Activated CD4-positive, alpha-beta memory T cell treated with anti-CD3 and anti-CD28 coated beads for 36 hours (primary cell): ENCODE data around the gene DCXR. TPM values are rescaled to one million over a fixed set of nuclear protein-coding genes. Genes with fewer than 3 reads are reported as not detected.

ENCODE experiments used
- CTCF ChIA-PET: fragments of 350-600 bp; sonication (Branson Sonifier 250); formaldehyde crosslinking; loops from one replicate; lab custom pipeline; 2021; ENCODE audit warnings: antibody characterized with exemption, inconsistent platforms; lab: Charles Lee
- POLR2A ChIA-PET: fragments of 350-600 bp; sonication (Branson Sonifier 250); formaldehyde crosslinking; loops from one replicate; lab custom pipeline; 2021; ENCODE audit warnings: antibody characterized with exemption; lab: Charles Lee
- DNase-seq: peaks from one replicate; pipeline ENCODE4 v3.0.0-alpha.2; 2020
- H3K27ac Mint-ChIP-seq: one replicate; pipeline ENCODE4 v1.8.0; 2021; ENCODE audit warnings: mixed read lengths
- H3K27me3 Mint-ChIP-seq: one replicate; pipeline ENCODE4 v1.8.0; 2021; ENCODE audit warnings: mixed read lengths
- H3K36me3 Mint-ChIP-seq: one replicate; pipeline ENCODE4 v1.8.0; 2021; ENCODE audit warnings: mixed read lengths
- H3K4me1 Mint-ChIP-seq: one replicate; pipeline ENCODE4 v1.8.0; 2021; ENCODE audit warnings: low read depth, mixed read lengths
- H3K4me3 Mint-ChIP-seq: one replicate; pipeline ENCODE4 v1.8.0; 2021; ENCODE audit warnings: mild to moderate bottlenecking, mixed read lengths
- H3K9me3 Mint-ChIP-seq: one replicate; pipeline ENCODE4 v1.8.0; 2021; ENCODE audit warnings: mixed read lengths
- intact Hi-C: fragments of 100-400 bp; cut with micrococcal nuclease; formaldehyde crosslinking; loops from one replicate; pipeline ENCODE4 v1.15.1; 2023
- total RNA-seq, 2 experiments: library from RNA; stranded (reverse); gene quantifications; one replicate each; pipeline ENCODE4 v1.2.3, GENCODE V29; 2021

DCXR gene
- total RNA-seq: 100 to 1,000 TPM; 105 to 115 TPM

DNA sequence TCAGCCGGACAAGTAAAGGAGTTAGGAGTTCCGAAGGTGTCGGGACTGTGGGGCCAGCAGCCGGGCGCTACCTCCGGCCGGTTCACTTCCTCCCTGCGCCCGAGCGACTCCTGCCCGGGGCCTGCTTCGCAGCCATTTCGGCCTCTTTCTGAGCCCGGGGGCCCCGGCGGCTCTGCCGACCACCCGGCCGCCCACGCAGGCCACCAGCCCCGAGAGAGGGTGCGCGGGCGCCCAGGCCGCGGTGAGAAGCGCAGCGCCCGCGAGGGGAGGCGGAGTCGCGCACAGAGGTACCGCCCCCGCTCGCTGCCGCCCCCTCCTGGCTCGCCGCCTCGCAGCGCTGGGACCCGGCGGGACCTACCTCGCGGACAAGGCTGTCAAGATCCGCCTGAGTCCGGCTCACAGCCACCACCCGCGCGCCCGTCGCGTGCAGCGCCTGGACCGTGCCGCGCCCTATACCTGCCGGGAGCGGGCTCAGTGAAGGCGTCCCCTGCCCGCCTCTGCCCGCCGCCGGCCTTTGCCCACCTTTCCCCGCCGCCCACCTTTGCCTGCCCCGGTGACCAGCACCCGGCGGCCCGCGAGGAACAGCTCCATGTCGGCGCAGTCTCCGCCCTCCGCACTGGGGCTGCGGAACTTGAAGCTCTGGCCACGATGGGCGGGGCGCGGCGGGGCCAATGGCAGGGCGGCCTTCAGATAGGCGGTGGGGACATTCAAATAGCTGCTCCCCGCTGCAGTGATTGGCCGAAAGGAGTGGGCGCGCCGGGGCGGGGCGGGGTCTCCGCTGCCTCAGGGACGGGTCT is at the start of gene DCXR:
TSS of gene DCXR (minus strand) at position 606 of the 797 bp plus-strand sequence. CDS start at position 591, 15 bp downstream.
- peaks cover 6% of the 10 kb centered on the region for H3K36me3 Mint-ChIP-seq
- peaks cover 19% of the 10 kb centered on the region for H3K4me1 Mint-ChIP-seq
- intact Hi-C loops: loop anchor here (2.0 to 10.0 kb wide), 2 partner anchors 14 to 378 kb away; partner anchors contain the start of genes CENPX, HEXD, LRRC45 and OGFOD3
- no peaks in the 10 kb centered on the region for H3K9me3 Mint-ChIP-seq
- POLR2A ChIA-PET: interaction anchor here (0.7 to 1.1 kb wide), 9 partner anchors 13 to 100 kb away, joined by 3 to 9 read pairs (median 4); partner anchors contain the start of genes CENPX, DUS1L, GPS1 and LRRC45
- no peaks in the 10 kb centered on the region for H3K27me3 Mint-ChIP-seq
- H3K4me3 Mint-ChIP-seq: peak within 1 kb of the TSS; percentile 83
- DNase-seq: peak; percentile 97
- H3K27ac Mint-ChIP-seq: peak within 1 kb of the TSS; percentile 88
- CTCF ChIA-PET: interaction anchor here (0.6 to 2.8 kb wide), 23 partner anchors 8 to 199 kb away, joined by 3 to 21 read pairs (median 4); partner anchors contain the start of genes CENPX, LRRC45 and MAFG

DNA sequence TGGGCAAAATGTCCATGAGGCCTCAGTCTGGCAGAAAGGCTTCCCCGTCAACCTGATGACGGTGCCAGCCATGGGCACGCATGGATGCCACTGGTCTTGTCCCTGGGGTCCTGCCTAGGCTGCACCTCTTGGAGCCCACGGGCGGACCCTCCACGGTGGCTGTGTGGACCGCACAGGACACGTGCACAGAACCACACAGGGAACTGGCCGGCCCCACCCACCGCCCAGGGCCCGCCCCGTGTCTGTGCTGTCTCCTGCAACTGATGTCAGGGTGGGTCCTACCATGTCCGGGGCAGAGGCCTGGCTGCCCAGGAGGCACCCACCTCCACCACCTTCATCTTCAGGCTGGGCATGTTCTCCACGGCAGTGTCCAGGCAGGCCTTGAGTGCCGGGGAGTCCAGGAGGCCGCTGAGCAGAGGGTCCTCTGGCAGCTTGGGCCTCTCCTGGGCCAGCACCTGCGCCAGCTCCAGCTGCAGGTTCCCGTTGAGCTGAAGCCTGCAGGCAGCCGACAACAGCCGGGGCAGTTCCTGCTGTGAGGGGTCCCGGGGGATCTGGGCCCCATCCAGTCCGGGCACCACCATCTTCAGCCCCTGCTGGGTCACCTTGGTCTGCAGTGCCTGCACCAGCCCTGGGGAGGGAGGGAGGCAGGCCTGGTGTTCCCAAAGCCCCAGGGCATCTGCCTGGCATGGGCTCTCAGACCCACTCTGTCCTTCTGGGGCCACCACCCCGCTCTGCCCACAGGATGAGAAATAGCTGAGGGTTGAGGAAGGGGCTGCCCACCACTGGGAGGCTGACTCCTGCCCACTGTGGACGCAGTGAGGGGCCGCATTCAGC is 48.7 kb upstream of the DCXR start:
- no peak overlapping the region for H3K4me3 Mint-ChIP-seq
- no peaks in the 10 kb centered on the region for H3K9me3 Mint-ChIP-seq
- H3K27ac Mint-ChIP-seq: no peak overlapping the region
- ChIA-PET POLR2A (no interaction called here), CTCF (no interaction called here)
- intact Hi-C loops: no loop called here
- no peaks in the 10 kb centered on the region for H3K27me3 Mint-ChIP-seq
- H3K4me1 Mint-ChIP-seq: no peaks in the 10 kb centered on the region
- H3K36me3 Mint-ChIP-seq: peaks cover 18% of the 10 kb centered on the region
- DNase-seq: no peak

DNA sequence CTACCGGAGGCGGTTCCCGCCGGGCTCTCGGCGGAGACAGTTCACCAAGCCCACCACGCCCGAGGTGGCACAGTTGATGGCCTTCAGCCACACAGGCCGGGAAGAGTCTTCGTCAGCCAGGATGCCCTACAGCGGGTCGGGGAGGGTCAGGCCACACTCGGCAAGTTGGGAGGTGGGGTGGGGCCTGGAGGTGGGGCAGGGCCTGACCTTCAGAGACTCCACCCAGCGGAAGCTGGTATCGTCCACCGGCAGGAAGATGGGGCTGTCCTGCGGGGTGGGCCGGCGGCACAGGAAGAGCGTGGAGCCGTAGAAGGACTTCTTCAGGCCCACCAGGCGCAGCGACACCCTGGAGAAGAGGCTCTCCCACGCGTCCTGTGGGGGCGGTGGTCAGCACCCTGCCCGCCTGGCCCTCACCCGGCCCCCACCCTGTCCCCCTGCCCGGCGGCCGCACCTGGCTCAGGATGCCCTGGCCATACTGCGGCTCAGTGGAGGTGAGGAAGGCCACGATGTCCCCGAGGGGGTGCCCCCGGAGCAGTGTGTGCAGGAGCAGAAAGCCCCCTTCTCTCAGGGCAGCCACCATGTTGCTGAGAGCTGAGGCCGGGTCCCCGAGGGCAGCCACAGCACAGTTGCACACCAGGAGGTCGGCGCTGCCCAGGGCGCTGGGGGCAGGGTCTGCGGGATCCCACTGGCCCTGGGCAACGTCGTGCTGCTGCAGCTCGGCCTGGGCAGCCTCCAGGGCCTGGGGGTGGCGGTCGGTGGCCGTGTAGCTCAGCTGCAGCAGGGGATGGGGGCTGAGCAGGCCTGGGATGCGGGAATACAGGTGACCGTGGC is 47.7 kb upstream of the DCXR start:
- no peak for DNase-seq
- Mint-ChIP-seq H3K36me3 (peaks cover 18% of the 10 kb centered on the region), H3K4me3 (no peak overlapping the region), H3K9me3 (no peaks in the 10 kb centered on the region), H3K4me1 (no peaks in the 10 kb centered on the region), H3K27me3 (no peaks in the 10 kb centered on the region), H3K27ac (no peak overlapping the region)
- ChIA-PET CTCF (no interaction called here), POLR2A (interaction anchor here (0.5 to 0.8 kb wide), 3 partner anchors 20 to 371 kb away, joined by 3 to 6 read pairs (median 3); partner anchors contain the start of gene DUS1L)
- intact Hi-C loops: no loop called here

DNA sequence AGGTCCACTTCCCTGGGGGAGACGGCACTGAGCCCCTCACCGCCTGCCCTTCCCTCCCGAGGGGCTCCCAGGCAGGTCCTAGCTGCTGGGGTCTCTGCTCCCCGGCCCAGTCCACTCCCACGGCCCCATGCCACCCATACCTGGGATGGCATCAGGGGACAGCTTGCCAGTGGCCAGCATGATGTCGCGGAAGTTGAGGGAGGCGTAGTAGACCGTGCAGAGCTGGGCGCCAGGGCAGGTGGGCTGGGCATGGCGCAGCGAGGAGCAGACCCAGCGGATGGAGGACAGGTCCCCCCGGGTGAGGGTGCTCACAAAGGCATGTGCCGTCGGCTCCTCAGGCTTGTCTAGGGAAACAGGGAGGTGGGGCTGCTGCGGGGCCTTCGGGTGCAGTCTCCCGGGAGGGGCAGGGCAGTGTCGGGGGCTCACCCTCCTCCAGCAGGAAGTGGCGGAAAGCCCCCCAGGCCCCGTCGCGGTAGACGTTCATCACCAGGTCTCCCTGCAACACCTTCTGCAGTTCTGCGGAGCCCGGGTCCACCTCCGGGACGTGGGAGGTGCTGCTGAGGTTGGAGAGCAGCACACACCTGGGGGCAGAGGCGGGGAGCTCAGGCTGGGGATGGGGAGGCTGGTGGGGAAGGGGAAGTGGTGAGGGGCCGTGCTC is 47.0 kb upstream of the DCXR start:
- Mint-ChIP-seq H3K4me1 (no peaks in the 10 kb centered on the region), H3K27ac (no peak overlapping the region), H3K36me3 (peaks cover 22% of the 10 kb centered on the region), H3K27me3 (no peaks in the 10 kb centered on the region), H3K9me3 (no peaks in the 10 kb centered on the region), H3K4me3 (no peak overlapping the region)
- POLR2A ChIA-PET: interaction anchor here (0.6 to 0.8 kb wide), 2 partner anchors 20 to 100 kb away, joined by 3 read pairs; partner anchors contain the start of gene DUS1L
- CTCF ChIA-PET: no interaction called here
- intact Hi-C loops: no loop called here
- no peak for DNase-seq

DNA sequence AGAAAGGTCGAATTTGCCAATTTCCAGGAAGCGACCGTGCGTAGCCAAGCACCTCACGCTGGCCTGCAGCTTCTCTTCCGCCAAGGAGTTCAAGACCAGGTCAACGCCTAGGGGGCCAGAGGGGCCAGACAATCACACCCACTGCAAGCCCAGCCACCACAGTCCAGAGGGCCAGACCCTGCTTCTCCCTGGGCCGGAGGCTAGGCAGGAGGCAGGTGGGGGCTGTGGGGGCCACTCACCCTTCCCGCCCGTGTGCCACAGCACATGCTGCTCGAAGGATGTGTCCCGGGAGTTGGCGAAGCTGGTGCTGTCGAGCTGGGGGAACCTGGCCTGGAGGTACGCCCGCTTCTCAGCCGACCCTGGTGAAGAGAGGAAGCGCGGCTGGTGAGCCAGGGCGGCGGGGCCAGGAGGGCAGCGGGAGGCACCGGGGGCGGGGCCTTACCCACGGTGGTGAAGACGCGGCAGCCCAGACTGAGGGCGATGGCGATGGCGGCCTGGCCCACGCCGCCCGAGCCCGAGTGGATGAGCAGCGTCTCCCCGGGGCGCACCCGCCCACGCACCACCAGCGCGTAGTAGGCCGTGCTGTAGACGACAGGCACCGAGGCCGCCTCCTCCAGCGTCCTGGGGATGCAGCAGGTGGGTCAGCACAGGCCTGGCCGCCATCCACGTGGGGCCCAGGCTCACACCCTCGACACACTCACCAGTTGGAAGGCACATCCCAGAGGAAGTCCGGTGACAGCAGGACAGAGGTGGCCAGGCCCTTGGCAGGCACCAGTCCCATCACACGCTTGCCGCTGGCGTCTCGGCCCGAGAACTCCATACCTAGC is 46.2 kb upstream of the DCXR start:
- Mint-ChIP-seq H3K4me3 (no peak overlapping the region), H3K27me3 (no peaks in the 10 kb centered on the region), H3K36me3 (peaks cover 24% of the 10 kb centered on the region), H3K4me1 (no peaks in the 10 kb centered on the region), H3K27ac (no peak overlapping the region), H3K9me3 (no peaks in the 10 kb centered on the region)
- CTCF ChIA-PET: no interaction called here
- intact Hi-C loops: no loop called here
- no peak for DNase-seq
- POLR2A ChIA-PET: no interaction called here

DNA sequence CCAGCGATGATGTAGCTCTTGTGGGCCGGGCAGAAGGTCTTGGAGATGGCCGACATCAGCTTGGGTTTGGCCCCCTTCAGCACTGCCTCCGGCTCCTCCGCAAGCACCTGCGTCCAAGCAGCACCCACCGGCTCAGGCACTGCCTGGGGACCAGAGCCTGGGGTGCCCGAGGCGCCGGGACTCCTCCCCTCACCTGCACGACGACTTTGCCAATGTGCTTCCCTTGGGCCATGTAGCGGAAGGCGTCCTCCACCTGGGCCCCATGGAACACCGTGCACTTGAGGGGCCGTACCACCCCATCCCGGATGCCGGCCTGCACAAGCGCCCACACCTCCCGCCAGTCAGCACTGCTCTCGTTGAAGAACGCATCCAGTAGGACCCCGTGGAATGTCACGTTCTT is 45.5 kb upstream of the DCXR start:
- Mint-ChIP-seq H3K4me3 (no peak overlapping the region), H3K36me3 (peaks cover 26% of the 10 kb centered on the region), H3K27ac (no peak overlapping the region), H3K9me3 (no peaks in the 10 kb centered on the region), H3K27me3 (no peaks in the 10 kb centered on the region), H3K4me1 (no peaks in the 10 kb centered on the region)
- ChIA-PET POLR2A (no interaction called here), CTCF (no interaction called here)
- DNase-seq: no peak
- intact Hi-C loops: no loop called here

DNA sequence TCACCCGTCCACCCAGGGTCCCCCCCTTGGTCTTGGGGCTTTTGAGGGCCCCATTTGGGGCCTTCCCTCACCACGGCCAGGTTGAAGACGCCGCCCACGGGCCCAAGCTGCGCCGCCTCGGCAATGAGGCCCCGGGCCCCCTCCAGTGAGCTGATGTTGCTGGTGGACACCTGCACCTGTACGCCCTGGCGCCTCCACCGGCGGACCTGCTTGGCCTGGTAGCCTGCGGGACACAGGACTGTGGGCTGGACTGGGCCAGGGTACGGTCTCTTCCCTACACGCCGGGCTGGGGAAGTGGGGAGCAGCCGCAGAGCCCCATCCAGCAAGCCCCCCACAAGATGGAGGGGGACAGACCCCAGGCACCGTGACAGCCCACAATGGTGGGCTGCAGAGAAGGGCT is 45.0 kb upstream of the DCXR start:
- Mint-ChIP-seq H3K36me3 (peaks cover 26% of the 10 kb centered on the region), H3K4me3 (no peak overlapping the region), H3K4me1 (no peaks in the 10 kb centered on the region), H3K9me3 (no peaks in the 10 kb centered on the region), H3K27ac (no peak overlapping the region), H3K27me3 (no peaks in the 10 kb centered on the region)
- no peak for DNase-seq
- intact Hi-C loops: no loop called here
- ChIA-PET POLR2A (no interaction called here), CTCF (no interaction called here)

DNA sequence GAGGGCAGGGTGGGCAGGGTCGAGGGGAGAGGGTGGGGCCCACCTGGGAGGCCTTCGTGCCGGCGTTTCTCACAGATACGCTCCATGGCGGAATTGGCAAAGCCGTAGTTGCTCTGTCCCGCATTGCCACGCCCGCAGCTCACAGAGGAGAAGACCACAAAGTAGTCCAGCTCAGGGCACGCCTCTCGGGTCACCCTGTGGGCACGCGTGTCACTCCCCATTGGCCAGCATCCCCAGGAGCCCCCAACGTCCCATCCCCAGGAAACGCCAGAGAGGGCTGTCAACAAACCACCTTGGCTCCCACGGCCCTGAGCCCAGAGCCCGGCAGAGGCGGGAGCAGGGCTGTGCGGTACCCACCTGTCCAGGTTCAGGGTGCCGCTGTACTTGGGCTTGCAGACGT is 44.5 kb upstream of the DCXR start:
- Mint-ChIP-seq H3K4me1 (no peaks in the 10 kb centered on the region), H3K9me3 (no peaks in the 10 kb centered on the region), H3K4me3 (no peak overlapping the region), H3K27me3 (no peaks in the 10 kb centered on the region), H3K36me3 (peaks cover 26% of the 10 kb centered on the region), H3K27ac (no peak overlapping the region)
- no peak for DNase-seq
- ChIA-PET POLR2A (no interaction called here), CTCF (interaction anchor here (0.6 kb wide), 1 partner anchor 51 kb away, joined by 3 read pairs; no protein-coding TSS in a partner anchor)
- intact Hi-C loops: no loop called here

DNA sequence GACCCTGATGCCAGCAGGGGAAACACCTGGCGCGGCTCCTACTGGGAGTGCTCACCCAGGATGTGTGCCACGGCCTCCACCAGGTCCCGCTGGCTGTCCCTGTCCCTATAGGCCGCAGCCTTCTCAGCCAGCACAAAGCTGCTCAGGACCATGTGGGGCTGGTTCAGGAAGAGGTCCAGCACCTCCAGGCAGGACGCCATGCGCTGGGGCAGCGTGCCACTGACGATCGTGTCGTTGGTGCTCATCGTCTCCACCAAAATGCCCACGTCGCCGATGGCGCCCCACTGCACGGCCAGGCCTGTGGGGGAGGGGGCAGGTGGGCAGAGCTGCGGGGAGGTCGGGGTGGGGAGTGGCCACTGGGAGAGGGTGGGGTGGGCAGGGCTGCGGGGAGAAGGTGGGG is 44.0 kb upstream of the DCXR start:
- Mint-ChIP-seq H3K27ac (no peak overlapping the region), H3K36me3 (peaks cover 26% of the 10 kb centered on the region), H3K27me3 (no peaks in the 10 kb centered on the region), H3K9me3 (no peaks in the 10 kb centered on the region), H3K4me3 (no peak overlapping the region), H3K4me1 (no peaks in the 10 kb centered on the region)
- ChIA-PET CTCF (interaction anchor here (0.6 kb wide), 1 partner anchor 51 kb away, joined by 3 read pairs; no protein-coding TSS in a partner anchor), POLR2A (no interaction called here)
- intact Hi-C loops: no loop called here
- no peak for DNase-seq

DNA sequence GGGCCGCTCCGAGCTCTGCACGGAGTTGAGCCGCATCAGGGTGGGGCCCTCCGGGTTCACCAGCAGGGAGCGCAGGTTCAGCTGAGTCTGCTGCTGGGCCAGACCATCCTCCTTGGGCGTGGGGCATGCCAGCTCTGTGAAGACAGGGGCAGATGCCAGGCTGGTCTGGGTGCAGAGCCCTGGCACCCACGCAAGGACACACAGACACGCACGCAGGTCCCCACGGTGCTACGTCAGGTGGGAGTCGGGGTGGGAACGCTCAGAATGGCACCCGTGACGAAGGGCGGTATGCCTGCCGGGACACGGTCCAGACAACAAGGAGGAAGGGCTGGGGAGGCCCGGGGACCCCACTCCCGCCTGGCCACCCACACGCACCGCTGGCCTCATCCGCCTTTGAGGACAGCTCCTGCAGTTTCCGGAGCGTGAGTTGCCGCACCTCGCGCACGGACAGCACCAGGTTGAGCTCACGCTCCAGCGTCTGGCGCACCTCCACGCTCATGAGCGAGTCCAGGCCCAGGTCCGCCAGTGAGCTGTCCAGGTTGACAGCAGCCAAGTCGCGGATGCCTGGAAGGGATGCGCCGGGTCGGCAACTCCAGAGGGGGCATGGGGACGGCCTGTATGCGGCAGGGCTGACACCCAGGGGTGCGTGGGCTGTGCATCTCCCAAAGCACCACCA is 43.4 kb upstream of the DCXR start:
- CTCF ChIA-PET: no interaction called here
- Mint-ChIP-seq H3K9me3 (no peaks in the 10 kb centered on the region), H3K27ac (no peak overlapping the region), H3K4me1 (no peaks in the 10 kb centered on the region), H3K36me3 (peaks cover 26% of the 10 kb centered on the region), H3K4me3 (no peak overlapping the region), H3K27me3 (no peaks in the 10 kb centered on the region)
- intact Hi-C loops: no loop called here
- POLR2A ChIA-PET: no interaction called here
- DNase-seq: no peak
